GM13977 (cell line): ENCODE results near the gene PRRG4.

Experiments used
- DNase-seq: peaks from one replicate; pipeline ENCODE4 v3.0.0; 2012; ENCODE audit warnings: low spot score
- in situ Hi-C: fragments of 300-500 bp; cut with MboI; formaldehyde crosslinking; loops from one replicate; pipeline ENCODE4 v1.12.0; 2022; ENCODE audit warnings: low sequenced_read_pairs, low pct_unique_long_range_greater_than_20kb, mixed read lengths, inconsistent platforms; ENCODE audit not compliant: unreplicated experiment
- TF ChIP-seq, protein P1 (sequence below): IDR thresholded peaks from 2 replicates; pipeline ENCODE4 v1.5.1; 2012; ENCODE audit warnings: mild to moderate bottlenecking, control low read depth; ENCODE audit not compliant: insufficient read depth; ENCODE audit errors: extremely low read depth, missing control alignments

PRRG4 gene

DNA sequence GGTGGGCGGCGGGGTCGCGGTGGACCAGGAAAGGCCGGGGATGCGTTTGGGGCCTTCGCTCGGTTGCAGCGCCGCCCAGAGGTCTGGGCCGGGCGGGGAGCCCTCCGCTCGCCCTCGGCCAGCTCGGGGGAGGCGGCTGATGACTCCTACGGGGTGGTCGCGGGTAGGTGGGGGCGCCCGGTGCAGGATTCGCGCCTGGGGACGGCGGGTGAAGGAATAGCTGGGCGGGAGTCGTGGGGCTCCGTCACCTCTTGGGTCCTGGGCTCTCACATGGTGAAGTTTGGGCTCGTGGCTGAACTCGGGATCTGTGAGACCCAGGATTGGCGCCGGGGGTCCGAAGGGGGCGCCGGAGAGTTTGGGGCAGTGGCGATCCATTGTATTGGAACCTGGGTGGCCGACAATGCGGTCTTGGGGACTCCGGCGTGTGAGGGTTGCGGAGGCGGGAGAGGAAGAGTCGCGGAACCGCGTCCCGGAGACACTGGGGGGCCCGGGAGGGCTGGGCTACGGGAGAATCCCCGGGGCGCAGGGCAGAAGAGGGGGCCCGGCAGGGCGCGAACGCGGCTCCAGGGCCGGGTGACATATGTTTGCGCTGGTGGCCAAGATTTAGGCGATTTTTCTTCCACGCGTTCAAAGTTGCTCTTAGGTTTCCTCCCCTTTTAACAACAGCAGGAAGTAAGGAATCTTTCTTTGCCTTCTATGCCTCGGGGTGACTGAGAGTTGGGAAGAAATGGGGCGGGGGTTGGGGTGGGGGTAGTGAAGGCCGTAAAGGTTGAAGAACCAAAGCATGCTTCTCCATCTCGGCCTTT, 63.8 kb downstream of the PRRG4 start:
- in situ Hi-C loops, result loop anchor here (10.0 kb wide), 1 partner anchor 59 kb away; no protein-coding TSS in a partner anchor
- TF ChIP-seq, protein P1, sequence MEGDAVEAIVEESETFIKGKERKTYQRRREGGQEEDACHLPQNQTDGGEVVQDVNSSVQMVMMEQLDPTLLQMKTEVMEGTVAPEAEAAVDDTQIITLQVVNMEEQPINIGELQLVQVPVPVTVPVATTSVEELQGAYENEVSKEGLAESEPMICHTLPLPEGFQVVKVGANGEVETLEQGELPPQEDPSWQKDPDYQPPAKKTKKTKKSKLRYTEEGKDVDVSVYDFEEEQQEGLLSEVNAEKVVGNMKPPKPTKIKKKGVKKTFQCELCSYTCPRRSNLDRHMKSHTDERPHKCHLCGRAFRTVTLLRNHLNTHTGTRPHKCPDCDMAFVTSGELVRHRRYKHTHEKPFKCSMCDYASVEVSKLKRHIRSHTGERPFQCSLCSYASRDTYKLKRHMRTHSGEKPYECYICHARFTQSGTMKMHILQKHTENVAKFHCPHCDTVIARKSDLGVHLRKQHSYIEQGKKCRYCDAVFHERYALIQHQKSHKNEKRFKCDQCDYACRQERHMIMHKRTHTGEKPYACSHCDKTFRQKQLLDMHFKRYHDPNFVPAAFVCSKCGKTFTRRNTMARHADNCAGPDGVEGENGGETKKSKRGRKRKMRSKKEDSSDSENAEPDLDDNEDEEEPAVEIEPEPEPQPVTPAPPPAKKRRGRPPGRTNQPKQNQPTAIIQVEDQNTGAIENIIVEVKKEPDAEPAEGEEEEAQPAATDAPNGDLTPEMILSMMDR, result peak; percentile 71
- DNase-seq, result peak; percentile 79

GRCh38 chr11:32894149-32894827, 64.6 kb downstream of the PRRG4 start:
- TF ChIP-seq, protein P1, result no peak
- DNase-seq, result peak; percentile 66
- in situ Hi-C loops, result loop anchor here (10.0 kb wide), 1 partner anchor 59 kb away; no protein-coding TSS in a partner anchor

- no peak for DNase-seq
- in situ Hi-C loops, result loop anchor here (10.0 kb wide), 1 partner anchor 60 kb away; no protein-coding TSS in a partner anchor
- TF ChIP-seq, protein P1, result no peak
Observed at GRCh38 chr11:32894921-32895320, 65.2 kb downstream of the PRRG4 start.

GRCh38 chr11:32895471-32895870, 65.7 kb downstream of the PRRG4 start:
- TF ChIP-seq, protein P1, result no peak
- in situ Hi-C loops, result loop anchor here (10.0 kb wide), 1 partner anchor 61 kb away; no protein-coding TSS in a partner anchor
- no peak for DNase-seq

- DNase-seq, result no peak
- in situ Hi-C loops, result loop anchor here (10.0 kb wide), 1 partner anchor 62 kb away; no protein-coding TSS in a partner anchor
- TF ChIP-seq, protein P1, result no peak
Observed at GRCh38 chr11:32897103-32897502, 67.4 kb downstream of the PRRG4 start.

- TF ChIP-seq, protein P1, result no peak
- in situ Hi-C loops, result loop anchor here (10.0 kb wide), 1 partner anchor 65 kb away; no protein-coding TSS in a partner anchor
- peak; percentile 35 for DNase-seq
Observed at GRCh38 chr11:32899438-32899837, 69.7 kb downstream of the PRRG4 start.
